Activated B cell treated with CpG ODN at 0.5 μM for 24 hours (primary cell): ENCODE results near the gene CYSTM1. TPM values are rescaled to one million over a fixed set of nuclear protein-coding genes. Genes with fewer than 3 reads are reported as not detected.

Source experiments
- ATAC-seq: fragments of 200-7000 bp; cut with Tn5 transposase; one replicate; pipeline ENCODE4 v1.10.0; 2021; ENCODE audit warnings: low read depth, mild to moderate bottlenecking, moderate library complexity
- CTCF ChIA-PET: fragments of 350-600 bp; sonication (Branson Sonifier 250); formaldehyde crosslinking; loops from one replicate; lab custom pipeline; 2021; ENCODE audit warnings: antibody characterized with exemption; lab: Charles Lee
- POLR2A ChIA-PET: fragments of 350-600 bp; sonication (Branson Sonifier 250); formaldehyde crosslinking; loops from one replicate; lab custom pipeline; 2021; ENCODE audit warnings: antibody characterized with exemption; lab: Charles Lee
- DNase-seq: peaks from one replicate; pipeline ENCODE4 v3.0.0; 2022
- H3K27ac Mint-ChIP-seq: one replicate; pipeline ENCODE4 v1.8.0; 2020; ENCODE audit warnings: mixed read lengths
- H3K27me3 Mint-ChIP-seq: one replicate; pipeline ENCODE4 v1.8.0; 2021; ENCODE audit warnings: mixed read lengths
- H3K36me3 Mint-ChIP-seq: one replicate; pipeline ENCODE4 v1.8.0; 2021; ENCODE audit warnings: low read depth, mixed read lengths
- H3K4me1 Mint-ChIP-seq: one replicate; pipeline ENCODE4 v1.8.0; 2021; ENCODE audit warnings: mixed read lengths
- H3K4me3 Mint-ChIP-seq: one replicate; pipeline ENCODE4 v1.8.0; 2020; ENCODE audit warnings: mild to moderate bottlenecking, mixed read lengths
- H3K9me3 Mint-ChIP-seq: one replicate; pipeline ENCODE4 v1.8.0; 2020; ENCODE audit warnings: mixed read lengths
- CTCF ChIP-seq: fragments of 200-600 bp; IDR thresholded peaks from one replicate; pipeline ENCODE4 v1.8.0; 2022; ENCODE audit warnings: antibody characterized with exemption, mild to moderate bottlenecking
- intact Hi-C: fragments of 100-400 bp; cut with micrococcal nuclease; formaldehyde crosslinking; loops from one replicate; pipeline ENCODE4 v1.15.1; 2024
- total RNA-seq: library from RNA; stranded (reverse); gene quantifications from 2 replicates; pipeline ENCODE4 v1.2.3, GENCODE V29; 2022

CYSTM1 gene
- total RNA-seq, 1 donor from 2014 or later, result 20.1 TPM

DNA sequence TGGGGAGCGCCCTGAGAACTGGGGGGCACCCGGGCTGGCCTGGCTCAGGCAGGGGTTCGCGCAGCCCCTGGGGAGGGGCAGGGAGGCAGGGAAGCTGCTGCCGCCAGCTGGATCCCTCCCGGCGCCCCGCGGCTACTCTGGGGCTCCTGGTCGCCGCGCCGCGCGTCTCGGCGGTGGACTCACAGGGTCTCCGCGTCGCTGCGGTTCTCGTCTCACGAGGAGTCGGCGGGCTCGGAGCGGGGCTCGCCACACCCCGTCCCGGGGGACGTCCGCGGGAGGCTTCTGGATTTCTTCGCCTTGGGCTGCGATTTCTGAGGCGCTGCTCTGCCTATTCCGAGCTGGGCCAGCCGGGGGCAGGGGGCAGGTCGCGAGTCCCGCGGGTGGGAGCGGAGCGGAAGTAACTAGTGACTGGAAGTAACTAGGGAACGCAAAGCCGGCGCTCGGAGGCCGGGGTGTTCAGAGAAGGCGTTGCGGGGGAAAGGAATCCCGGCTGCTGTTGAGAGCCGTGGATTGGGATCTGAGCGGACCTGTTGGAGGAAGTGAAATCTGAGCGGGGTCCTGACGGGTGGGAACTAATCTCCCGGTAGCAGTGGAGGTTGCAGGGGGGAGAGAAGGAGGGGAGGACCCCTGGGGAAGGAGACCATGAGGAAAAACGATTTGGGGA lies 511 bp downstream of the CYSTM1 start:
- POLR2A ChIA-PET, result interaction anchor here (0.6 to 2.4 kb wide), 5 partner anchors 61 to 1327 kb away, joined by 4 to 15 read pairs (median 5); partner anchors contain the start of genes PFDN1 and PURA
- TF ChIP-seq CTCF, result no peak
- peak; percentile 70 for DNase-seq
- peak; percentile 53 for ATAC-seq
- no peaks in the 10 kb centered on the region for H3K9me3 Mint-ChIP-seq
- intact Hi-C loops, result loop anchor here (1.0 to 10.0 kb wide), 12 partner anchors 18 to 1601 kb away; partner anchors contain the start of genes ANKHD1, APBB3, CTNNA1 and DNAJC18
- peak overlapping the region; percentile 77 for H3K27ac Mint-ChIP-seq
- H3K4me1 Mint-ChIP-seq, result peaks cover 15% of the 10 kb centered on the region
- peaks cover 5% of the 10 kb centered on the region for H3K36me3 Mint-ChIP-seq
- no peaks in the 10 kb centered on the region for H3K27me3 Mint-ChIP-seq
- peak overlapping the region; percentile 93 for H3K4me3 Mint-ChIP-seq
- CTCF ChIA-PET, result interaction anchor here (1.0 to 1.5 kb wide), 3 partner anchors 31 to 69 kb away, joined by 3 to 4 read pairs (median 3); no protein-coding TSS in a partner anchor

GRCh38 chr5:140176031-140176387 lies 1.0 kb downstream of the CYSTM1 start:
- Mint-ChIP-seq H3K4me3 (peak overlapping the region; percentile 93), H3K9me3 (no peaks in the 10 kb centered on the region), H3K27ac (peak overlapping the region; percentile 77), H3K36me3 (peaks cover 5% of the 10 kb centered on the region), H3K27me3 (no peaks in the 10 kb centered on the region), H3K4me1 (peaks cover 15% of the 10 kb centered on the region)
- intact Hi-C loops, result loop anchor here (5.0 to 10.0 kb wide), 7 partner anchors 126 to 1601 kb away; partner anchors contain the start of genes CTNNA1, DNAJC18, HSPA9 and IK
- DNase-seq (no peak), ATAC-seq (no peak)
- no peak for TF ChIP-seq CTCF
- ChIA-PET POLR2A (interaction anchor here (0.6 to 2.4 kb wide), 3 partner anchors 68 to 1326 kb away, joined by 5 to 15 read pairs (median 7); partner anchors contain the start of gene PFDN1), CTCF (no interaction called here)

DNA sequence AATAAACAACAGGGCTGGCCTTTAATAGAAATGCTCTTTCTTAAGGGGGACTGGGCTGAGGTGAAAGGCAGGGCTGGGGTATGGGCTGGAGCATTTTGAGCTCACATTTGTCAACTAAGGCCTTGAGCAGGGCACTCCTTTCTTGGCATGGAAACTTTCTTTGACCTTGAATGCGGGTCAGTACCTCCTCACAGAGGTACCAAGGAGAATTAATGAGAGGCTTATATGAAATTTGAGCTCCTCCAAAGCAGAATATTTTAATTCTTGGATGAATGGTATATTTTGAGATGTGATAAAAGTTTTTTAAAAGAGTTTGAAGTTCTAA lies 3.1 kb downstream of the CYSTM1 start:
- CTCF ChIA-PET, result no interaction called here
- ATAC-seq, result no peak
- Mint-ChIP-seq H3K36me3 (peaks cover 5% of the 10 kb centered on the region), H3K27me3 (no peaks in the 10 kb centered on the region), H3K4me1 (peaks cover 15% of the 10 kb centered on the region), H3K9me3 (no peaks in the 10 kb centered on the region), H3K27ac (no peak overlapping the region), H3K4me3 (no peak overlapping the region)
- POLR2A ChIA-PET, result no interaction called here
- TF ChIP-seq CTCF, result no peak
- intact Hi-C loops, result loop anchor here (5.0 to 10.0 kb wide), 7 partner anchors 124 to 1603 kb away; partner anchors contain the start of genes CTNNA1, DNAJC18, HSPA9 and IK
- no peak for DNase-seq

DNA sequence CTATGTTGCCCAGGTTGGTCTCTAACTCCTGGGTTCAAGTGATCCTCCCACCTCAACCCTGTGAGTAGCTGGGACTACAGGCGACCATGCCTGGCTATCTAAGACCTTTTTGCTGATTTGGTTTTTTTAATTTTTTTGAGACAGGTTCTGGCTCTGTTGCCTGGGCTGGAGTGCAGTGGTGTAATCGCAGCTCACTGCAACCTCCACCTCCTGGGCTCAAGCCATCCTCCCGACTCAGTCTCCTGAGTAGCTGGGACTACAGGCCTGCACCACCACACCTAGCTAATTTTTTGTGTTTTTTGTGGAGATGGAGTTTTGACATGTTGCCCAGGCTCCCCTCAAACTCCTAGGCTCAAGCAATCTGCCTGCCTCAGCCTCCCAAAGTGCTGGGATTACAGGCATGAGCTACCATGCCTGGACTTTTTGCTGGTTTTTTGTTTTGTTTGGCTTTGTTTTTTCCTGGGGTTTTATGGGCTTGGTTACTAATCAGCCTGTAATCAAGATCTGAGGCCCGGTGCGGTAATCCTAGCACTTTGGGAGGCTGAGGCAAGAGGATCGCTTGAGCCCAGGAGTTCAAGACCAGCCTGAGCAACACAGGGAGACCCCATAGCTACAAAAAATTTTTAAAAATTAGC lies 3.6 kb downstream of the CYSTM1 start:
- ATAC-seq (no peak), DNase-seq (no peak)
- ChIA-PET CTCF (no interaction called here), POLR2A (no interaction called here)
- Mint-ChIP-seq H3K9me3 (no peaks in the 10 kb centered on the region), H3K36me3 (peaks cover 5% of the 10 kb centered on the region), H3K4me1 (peaks cover 15% of the 10 kb centered on the region), H3K4me3 (no peak overlapping the region), H3K27ac (no peak overlapping the region), H3K27me3 (no peaks in the 10 kb centered on the region)
- TF ChIP-seq CTCF, result no peak
- intact Hi-C loops, result loop anchor here (5.0 to 10.0 kb wide), 7 partner anchors 124 to 1604 kb away; partner anchors contain the start of genes CTNNA1, DNAJC18, HSPA9 and IK

GRCh38 chr5:140181002-140181483 lies 6.1 kb downstream of the CYSTM1 start:
- POLR2A ChIA-PET, result no interaction called here
- intact Hi-C loops, result no loop called here
- Mint-ChIP-seq H3K27me3 (no peaks in the 10 kb centered on the region), H3K9me3 (no peaks in the 10 kb centered on the region), H3K36me3 (no peaks in the 10 kb centered on the region), H3K4me1 (peaks cover 3% of the 10 kb centered on the region), H3K4me3 (no peak overlapping the region), H3K27ac (no peak overlapping the region)
- no peak for DNase-seq
- no peak for ATAC-seq
- no peak for TF ChIP-seq CTCF
- CTCF ChIA-PET, result no interaction called here
